H1 (cell line): Measurements from ENCODE around the gene MRPS6.

ENCODE experiments used
- CTCF ChIP-seq, 3 experiments: IDR thresholded peaks; 1 replicate in 2 of 3; 2 replicates in 1 of 3; pipeline versions ENCODE4 v1.5.1 to v1.6.1; 2011; ENCODE audit warnings: low read length in 3 of 3, mild to moderate bottlenecking in 3 of 3, inconsistent platforms in 2 of 3, low read depth in 1 of 3, moderate library complexity in 1 of 3; ENCODE audit not compliant: insufficient read depth in 1 of 3; ENCODE audit errors: control extremely low read depth in 1 of 3
- RXRA ChIP-seq: IDR thresholded peaks from 2 replicates; pipeline ENCODE4 v1.6.1; 2011; ENCODE audit warnings: low read depth, mild to moderate bottlenecking, low read length, moderate library complexity; ENCODE audit not compliant: insufficient read depth
- SP2 ChIP-seq: IDR thresholded peaks from 2 replicates; pipeline ENCODE4 v1.6.1; 2012; ENCODE audit warnings: mild to moderate bottlenecking, low read length, inconsistent platforms

- TF ChIP-seq CTCF (IDR thresholded peaks at IDR 0.05; ENCODE audit: control extremely low read depth in 1 of 3, insufficient read depth in 1 of 3, low read depth in 1 of 3, low read length in 3 of 3) (no peak), RXRA (no peak), SP2 (no peak)
Observed at GRCh38 chr21:34141373-34141772, 68.0 kb downstream of the MRPS6 start.
